ENCODE measurements around the gene PI4KA. TPM values are rescaled to one million over a fixed set of nuclear protein-coding genes. Genes with fewer than 3 reads are reported as not detected.

Gene PI4KA
- total and polyA plus RNA-seq, 2 donors from 2014 or later: 37.3 to 92.8 TPM

GRCh38 chr22:20742764-20743163 lies 115.8 kb downstream of the PI4KA start:
- DNase-seq: no peak
- H3K9ac ChIP-seq (ENCODE audit: low read length in 3 of 3): no peak overlapping the region
- H3K9me3 ChIP-seq (ENCODE audit: control insufficient read depth in 2 of 3, insufficient read depth in 1 of 3, low read length in 3 of 3): no peaks in the 10 kb centered on the region
- no peaks in the 10 kb centered on the region for H3K27me3 ChIP-seq (ENCODE audit: control insufficient read depth, insufficient read depth, low read length)
- no peak overlapping the region for H3K27ac ChIP-seq (ENCODE audit: low read depth in 2 of 2, low read length in 2 of 2)
- no peaks in the 10 kb centered on the region for H3K4me1 ChIP-seq (ENCODE audit: control insufficient read depth in 2 of 3, insufficient read depth in 2 of 3, low read depth in 1 of 3, low read length in 3 of 3)
- TF ChIP-seq, protein P1, sequence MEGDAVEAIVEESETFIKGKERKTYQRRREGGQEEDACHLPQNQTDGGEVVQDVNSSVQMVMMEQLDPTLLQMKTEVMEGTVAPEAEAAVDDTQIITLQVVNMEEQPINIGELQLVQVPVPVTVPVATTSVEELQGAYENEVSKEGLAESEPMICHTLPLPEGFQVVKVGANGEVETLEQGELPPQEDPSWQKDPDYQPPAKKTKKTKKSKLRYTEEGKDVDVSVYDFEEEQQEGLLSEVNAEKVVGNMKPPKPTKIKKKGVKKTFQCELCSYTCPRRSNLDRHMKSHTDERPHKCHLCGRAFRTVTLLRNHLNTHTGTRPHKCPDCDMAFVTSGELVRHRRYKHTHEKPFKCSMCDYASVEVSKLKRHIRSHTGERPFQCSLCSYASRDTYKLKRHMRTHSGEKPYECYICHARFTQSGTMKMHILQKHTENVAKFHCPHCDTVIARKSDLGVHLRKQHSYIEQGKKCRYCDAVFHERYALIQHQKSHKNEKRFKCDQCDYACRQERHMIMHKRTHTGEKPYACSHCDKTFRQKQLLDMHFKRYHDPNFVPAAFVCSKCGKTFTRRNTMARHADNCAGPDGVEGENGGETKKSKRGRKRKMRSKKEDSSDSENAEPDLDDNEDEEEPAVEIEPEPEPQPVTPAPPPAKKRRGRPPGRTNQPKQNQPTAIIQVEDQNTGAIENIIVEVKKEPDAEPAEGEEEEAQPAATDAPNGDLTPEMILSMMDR (IDR thresholded peaks at IDR 0.05; ENCODE audit: borderline replicate concordance, extremely low read depth, insufficient read depth): no peak
- intact Hi-C loops (cut with DNase I): no loop called here
- H3K4me3 ChIP-seq (ENCODE audit: low read length in 3 of 3): no peak overlapping the region
- peaks cover 2 to 42% (median 9%) of the 10 kb centered on the region in 3 donors for H3K36me3 ChIP-seq (ENCODE audit: control insufficient read depth in 2 of 3, insufficient read depth in 3 of 3, low read length in 3 of 3)
- no peak for FAIRE-seq

GRCh38 chr22:20741634-20742581 lies 116.7 kb downstream of the PI4KA start:
- no peak overlapping the region for H3K4me3 ChIP-seq (ENCODE audit: low read length in 3 of 3)
- H3K27ac ChIP-seq (ENCODE audit: low read depth in 2 of 2, low read length in 2 of 2): no peak overlapping the region
- H3K36me3 ChIP-seq (ENCODE audit: control insufficient read depth in 2 of 3, insufficient read depth in 3 of 3, low read length in 3 of 3): peaks cover 2 to 40% (median 5%) of the 10 kb centered on the region in 3 donors
- peak in 4 of 5 donors; percentile 17 to 68 (median 48) for DNase-seq
- H3K4me1 ChIP-seq (ENCODE audit: control insufficient read depth in 2 of 3, insufficient read depth in 2 of 3, low read depth in 1 of 3, low read length in 3 of 3): no peaks in the 10 kb centered on the region
- intact Hi-C loops (cut with DNase I): no loop called here
- H3K9ac ChIP-seq (ENCODE audit: low read length in 3 of 3): no peak overlapping the region
- no peak for FAIRE-seq
- TF ChIP-seq, protein P1 (IDR thresholded peaks at IDR 0.05; ENCODE audit: borderline replicate concordance, extremely low read depth, insufficient read depth): no peak
- H3K9me3 ChIP-seq (ENCODE audit: control insufficient read depth in 2 of 3, insufficient read depth in 1 of 3, low read length in 3 of 3): no peaks in the 10 kb centered on the region
- no peaks in the 10 kb centered on the region for H3K27me3 ChIP-seq (ENCODE audit: control insufficient read depth, insufficient read depth, low read length)

DNA sequence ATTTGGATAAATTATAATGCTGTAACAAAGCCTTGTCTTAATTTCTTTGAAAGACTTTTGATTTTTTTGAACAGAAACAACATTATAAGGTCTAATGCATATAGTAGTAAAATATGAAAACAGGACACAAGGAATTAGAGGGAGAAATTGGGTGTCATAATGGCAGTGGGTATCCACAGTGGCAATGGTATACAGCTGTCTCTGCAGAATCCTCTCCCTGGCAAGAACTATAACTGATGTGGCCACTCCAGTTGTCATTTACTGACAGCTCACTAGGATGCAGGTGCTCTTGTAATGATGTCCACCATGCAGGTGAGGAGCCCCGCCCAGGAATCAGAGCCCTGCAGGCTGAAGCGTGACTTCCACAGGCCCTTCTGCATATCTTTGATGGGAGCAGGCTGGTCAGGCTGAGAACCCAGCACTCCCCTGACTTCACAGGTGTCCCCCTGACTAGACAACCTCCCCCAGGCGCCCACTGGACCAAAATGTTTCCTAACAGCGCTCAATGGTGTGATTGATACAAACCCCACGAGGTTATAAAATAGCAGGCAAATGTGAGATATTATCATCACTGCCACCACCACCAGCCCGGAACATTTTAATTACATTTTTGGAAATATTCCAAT lies 117.5 kb downstream of the PI4KA start:
- peaks cover 2 to 34% (median 2%) of the 10 kb centered on the region in 3 donors for H3K36me3 ChIP-seq (ENCODE audit: control insufficient read depth in 2 of 3, insufficient read depth in 3 of 3, low read length in 3 of 3)
- H3K4me3 ChIP-seq (ENCODE audit: low read length in 3 of 3): no peak overlapping the region
- FAIRE-seq: no peak

More for the DNA sequence above, 117.5 kb downstream of the PI4KA start:
- H3K27me3 ChIP-seq (ENCODE audit: control insufficient read depth, insufficient read depth, low read length): no peaks in the 10 kb centered on the region
- DNase-seq: peak in 1 of 5 donors; percentile 48
- intact Hi-C loops (cut with DNase I): no loop called here
- no peaks in the 10 kb centered on the region for H3K4me1 ChIP-seq (ENCODE audit: control insufficient read depth in 2 of 3, insufficient read depth in 2 of 3, low read depth in 1 of 3, low read length in 3 of 3)
- H3K27ac ChIP-seq (ENCODE audit: low read depth in 2 of 2, low read length in 2 of 2): no peak overlapping the region
- H3K9ac ChIP-seq (ENCODE audit: low read length in 3 of 3): no peak overlapping the region
- TF ChIP-seq, protein P1 (IDR thresholded peaks at IDR 0.05; ENCODE audit: borderline replicate concordance, extremely low read depth, insufficient read depth): no peak
- no peaks in the 10 kb centered on the region for H3K9me3 ChIP-seq (ENCODE audit: control insufficient read depth in 2 of 3, insufficient read depth in 1 of 3, low read length in 3 of 3)
